SK-N-MC (cell line): ENCODE data around the gene RHOF.

ENCODE experiments used
- EZH2 ChIP-seq: fragments of 200-600 bp; sonication (generic); IDR thresholded peaks from one replicate; pipeline ENCODE4 v1.6.1; 2017; ENCODE audit warnings: antibody characterized with exemption
- FOXP2 ChIP-seq: optimal IDR thresholded peaks from 2 replicates; pipeline ENCODE3; 2011; ENCODE audit warnings: mild to moderate bottlenecking, moderate library complexity; ENCODE audit not compliant: insufficient read depth; ENCODE audit errors: extremely low read length, control extremely low read depth
- POLR2AphosphoS5 ChIP-seq: IDR thresholded peaks from 2 replicates; pipeline ENCODE4 v1.6.1; 2012; ENCODE audit warnings: mild to moderate bottlenecking, low read depth, low read length, borderline replicate concordance

DNA sequence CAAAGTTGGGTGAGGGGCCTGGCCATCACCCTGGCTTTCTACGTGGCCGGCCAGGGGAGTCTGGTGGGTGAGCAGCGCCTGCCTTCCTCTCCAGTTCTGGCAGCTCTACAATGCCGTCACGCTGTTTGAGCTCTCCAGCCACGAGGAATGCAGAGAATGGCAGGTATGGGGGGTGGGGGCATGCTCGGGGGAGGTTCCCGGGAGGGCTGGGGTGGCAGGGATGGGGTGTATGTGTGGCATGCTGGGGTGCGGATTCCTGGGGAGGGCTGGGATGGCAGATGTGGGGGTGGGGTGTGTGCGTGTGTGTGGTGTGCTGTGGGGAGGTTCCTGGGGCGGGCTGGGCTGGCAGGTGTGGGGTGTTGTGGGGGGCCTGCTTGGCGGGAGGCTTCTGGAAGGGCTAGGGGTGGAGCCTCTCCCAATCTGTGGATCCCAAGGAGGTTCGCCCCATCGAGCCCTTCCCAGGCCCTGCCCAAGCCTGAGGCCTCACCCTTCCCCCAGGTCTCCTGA is 18.5 kb downstream of the RHOF start:
- TF ChIP-seq POLR2AphosphoS5 (no peak), FOXP2 (no peak), EZH2 (no peak)
